GM10266 (cell line): ENCODE data around the gene NAB2.

Experiments
- DNase-seq: peaks from one replicate; pipeline ENCODE4 v3.0.0; 2012; ENCODE audit errors: extremely low spot score
- CTCF ChIP-seq: IDR thresholded peaks from 2 replicates; pipeline ENCODE4 v1.5.1; 2012; ENCODE audit warnings: mild to moderate bottlenecking, low read depth; ENCODE audit not compliant: control insufficient read depth, insufficient read depth; ENCODE audit errors: missing control alignments

Gene NAB2

GRCh38 chr12:57135527-57136326, 46.8 kb downstream of the NAB2 start:
- no peak for DNase-seq
- no peak for TF ChIP-seq CTCF

- no peak for DNase-seq
- no peak for TF ChIP-seq CTCF
Measured at GRCh38 chr12:57138526-57139272, 49.8 kb downstream of the NAB2 start.

- no peak for DNase-seq
- no peak for TF ChIP-seq CTCF
Measured at GRCh38 chr12:57139796-57140649, 51.1 kb downstream of the NAB2 start.

GRCh38 chr12:57141249-57141648, 52.3 kb downstream of the NAB2 start:
- no peak for DNase-seq
- TF ChIP-seq CTCF: no peak

GRCh38 chr12:57142121-57142520, 53.2 kb downstream of the NAB2 start:
- no peak for DNase-seq
- no peak for TF ChIP-seq CTCF

- DNase-seq: no peak
- TF ChIP-seq CTCF: no peak
Measured at GRCh38 chr12:57142727-57143126, 53.8 kb downstream of the NAB2 start.
